Measurements from ENCODE around the gene TEX13C. TPM values are rescaled to one million over a fixed set of nuclear protein-coding genes. Genes with fewer than 3 reads are reported as not detected.

TEX13C gene
- total RNA-seq, 1 experiment from 2014 or later, result not detected

DNA sequence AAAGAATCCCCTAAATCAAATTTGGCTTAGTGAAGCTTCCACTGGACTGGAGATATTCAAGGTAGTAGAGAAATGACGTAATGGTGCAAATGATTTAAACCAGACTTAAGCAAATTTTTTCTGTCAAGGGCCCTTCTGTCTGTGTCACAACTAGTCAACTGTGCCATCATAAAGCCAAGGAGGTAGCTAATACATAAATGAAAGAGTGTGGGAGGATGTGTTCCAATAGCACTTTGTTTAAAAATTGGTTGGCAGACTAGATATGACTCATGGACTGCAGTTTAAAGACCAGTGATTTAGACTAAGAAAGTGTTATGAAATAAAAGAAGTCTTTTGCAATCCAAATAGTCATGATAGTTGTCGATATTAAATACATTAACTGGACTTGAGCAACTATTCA lies 24.3 kb upstream of the TEX13C start:
- no peak overlapping the region for H3K9ac ChIP-seq (ENCODE audit: low read length)
- no peaks in the 10 kb centered on the region for H3K9me3 ChIP-seq (ENCODE audit: control insufficient read depth in 1 of 2, insufficient read depth in 1 of 2, low read depth in 1 of 2, low read length in 2 of 2)
- H3K4me3 ChIP-seq (replicated peaks in 1 of 2; ENCODE audit: low read depth in 1 of 2, low read length in 2 of 2), result no peak overlapping the region
- H2AFZ ChIP-seq (ENCODE audit: low read depth, low read length, poor library complexity, severe bottlenecking), result no peak overlapping the region
- DNase-seq (ENCODE audit: low read depth, low spot score) (no peak), ATAC-seq (no peak)
- no peak overlapping the region for H3K4me2 ChIP-seq (ENCODE audit: low read length)
- H4K20me1 ChIP-seq (ENCODE audit: insufficient read depth), result no peaks in the 10 kb centered on the region
- H3K27ac ChIP-seq (ENCODE audit: low read depth, low read length), result no peak overlapping the region
- H3K27me3 ChIP-seq (ENCODE audit: insufficient read depth, low read length), result no peaks in the 10 kb centered on the region
- ChIA-PET RAD21 (ENCODE audit: low non-redundant PET in 1 of 2, low total read pairs in 2 of 2, uncharacterized antibody in 2 of 2, unreplicated experiment in 2 of 2) (no interaction called here), POLR2A (no interaction called here), CTCF (no interaction called here)
- no TSS peak for BruUV-seq (replicated peaks)
- TF ChIP-seq SIN3A (IDR thresholded peaks at IDR 0.05; ENCODE audit: low read depth) (no peak), YY1 (IDR thresholded peaks at IDR 0.05; ENCODE audit: extremely low read depth, insufficient replicate concordance, low read depth, low read length) (no peak), CEBPB (IDR thresholded peaks at IDR 0.05; ENCODE audit: low read depth) (no peak)
- no peaks in the 10 kb centered on the region for H3K9me2 ChIP-seq (ENCODE audit: insufficient read depth)
- H3K4me1 ChIP-seq (ENCODE audit: control insufficient read depth in 1 of 2, insufficient read depth in 2 of 2, low read length in 2 of 2), result no peaks in the 10 kb centered on the region
- intact Hi-C loops (cut with micrococcal nuclease), result no loop called here
- H3K79me2 ChIP-seq (ENCODE audit: insufficient read depth, low read length), result no peaks in the 10 kb centered on the region
- H3K36me3 ChIP-seq (ENCODE audit: control insufficient read depth in 1 of 2, insufficient read depth in 2 of 2, low read length in 2 of 2), result no peaks in the 10 kb centered on the region

DNA sequence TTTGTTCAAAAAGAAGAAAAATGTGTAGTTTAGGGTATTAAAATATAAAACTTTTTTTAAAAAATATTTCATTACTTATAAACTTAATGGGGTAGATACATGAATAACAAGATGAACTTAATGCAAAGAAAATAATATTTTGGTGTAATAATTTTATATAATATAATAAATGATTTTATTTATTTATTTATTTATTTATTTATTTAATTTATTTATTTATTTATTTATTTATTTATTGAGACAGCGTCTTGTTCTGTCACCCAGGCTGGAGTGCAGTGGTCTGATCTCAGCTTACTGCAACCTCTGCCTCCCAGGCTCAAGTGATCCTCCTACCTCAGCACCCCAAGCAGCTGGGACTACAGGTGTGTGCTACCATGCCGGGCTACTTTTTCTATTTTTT lies 20.8 kb upstream of the TEX13C start:
- Histone ChIP-seq H3K9ac (ENCODE audit: low read length) (no peak overlapping the region), H3K36me3 (ENCODE audit: control insufficient read depth in 1 of 2, insufficient read depth in 2 of 2, low read length in 2 of 2) (no peaks in the 10 kb centered on the region), H3K4me1 (ENCODE audit: control insufficient read depth in 1 of 2, insufficient read depth in 2 of 2, low read length in 2 of 2) (no peaks in the 10 kb centered on the region), H2AFZ (ENCODE audit: low read depth, low read length, poor library complexity, severe bottlenecking) (no peak overlapping the region), H3K9me2 (ENCODE audit: insufficient read depth) (no peaks in the 10 kb centered on the region), H3K27me3 (ENCODE audit: insufficient read depth, low read length) (no peaks in the 10 kb centered on the region), H3K79me2 (ENCODE audit: insufficient read depth, low read length) (no peaks in the 10 kb centered on the region), H4K20me1 (ENCODE audit: insufficient read depth) (no peaks in the 10 kb centered on the region), H3K4me2 (ENCODE audit: low read length) (no peak overlapping the region), H3K9me3 (ENCODE audit: control insufficient read depth in 1 of 2, insufficient read depth in 1 of 2, low read depth in 1 of 2, low read length in 2 of 2) (no peaks in the 10 kb centered on the region), H3K27ac (ENCODE audit: low read depth, low read length) (no peak overlapping the region), H3K4me3 (replicated peaks in 1 of 2; ENCODE audit: low read depth in 1 of 2, low read length in 2 of 2) (no peak overlapping the region)
- BruUV-seq (replicated peaks), result no TSS peak
- ChIA-PET RAD21 (ENCODE audit: low non-redundant PET in 1 of 2, low total read pairs in 2 of 2, uncharacterized antibody in 2 of 2, unreplicated experiment in 2 of 2) (no interaction called here), CTCF (no interaction called here), POLR2A (no interaction called here)
- TF ChIP-seq SRF (IDR thresholded peaks at IDR 0.05; ENCODE audit: low read depth), result no peak
- DNase-seq (ENCODE audit: low read depth, low spot score), result no peak
- intact Hi-C loops (cut with micrococcal nuclease), result no loop called here
- ATAC-seq, result no peak

All from HCT116 (cell line).